ENCODE measurements around the gene CXCL10.
"Not testable (repeated sequence)": the region's sequence is repeated elsewhere in the genome, so short reads cannot be mapped to it uniquely, and the experiment has no call there.

Gene CXCL10

GRCh38 chr4:76049860-76050416, 26.6 kb upstream of the CXCL10 start:
- ATAC-seq (replicated peaks); H3K4me1 Mint-ChIP-seq (ENCODE audit: low read depth in 2 of 2); H3K9me3 Mint-ChIP-seq; DNase-seq; H3K36me3 Mint-ChIP-seq (ENCODE audit: insufficient read depth); H3K27ac Mint-ChIP-seq; H3K4me3 Mint-ChIP-seq: not testable (repeated sequence)
- H3K27me3 Mint-ChIP-seq = peaks cover 8 to 14% of the 10 kb centered on the region in 2 donors

DNA sequence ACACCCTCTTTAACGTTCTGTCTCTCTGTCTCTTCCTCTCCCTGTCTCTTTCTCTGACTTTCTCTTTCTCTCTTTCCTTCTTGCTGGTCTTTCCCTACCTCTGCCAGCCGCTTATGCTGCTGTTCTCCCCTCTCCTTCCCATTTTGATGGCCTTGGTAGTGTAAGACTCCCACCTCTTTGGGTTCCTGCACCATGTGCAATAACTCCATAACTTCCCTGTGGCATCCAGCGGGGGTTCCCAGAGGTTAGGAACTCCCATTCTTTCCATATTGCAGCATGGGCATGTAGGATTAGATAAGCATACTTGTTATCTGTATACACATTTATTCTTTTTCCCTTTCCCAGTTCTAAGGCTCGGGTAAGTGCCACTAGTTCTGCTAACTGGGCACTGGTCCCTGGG, 21.4 kb upstream of the CXCL10 start:
- H3K36me3 Mint-ChIP-seq (ENCODE audit: insufficient read depth); H3K4me1 Mint-ChIP-seq (ENCODE audit: low read depth in 2 of 2); H3K27ac Mint-ChIP-seq; DNase-seq; ATAC-seq (replicated peaks); H3K4me3 Mint-ChIP-seq; H3K9me3 Mint-ChIP-seq: not testable (repeated sequence)
- peaks cover 13 to 14% of the 10 kb centered on the region in 2 donors for H3K27me3 Mint-ChIP-seq

DNA sequence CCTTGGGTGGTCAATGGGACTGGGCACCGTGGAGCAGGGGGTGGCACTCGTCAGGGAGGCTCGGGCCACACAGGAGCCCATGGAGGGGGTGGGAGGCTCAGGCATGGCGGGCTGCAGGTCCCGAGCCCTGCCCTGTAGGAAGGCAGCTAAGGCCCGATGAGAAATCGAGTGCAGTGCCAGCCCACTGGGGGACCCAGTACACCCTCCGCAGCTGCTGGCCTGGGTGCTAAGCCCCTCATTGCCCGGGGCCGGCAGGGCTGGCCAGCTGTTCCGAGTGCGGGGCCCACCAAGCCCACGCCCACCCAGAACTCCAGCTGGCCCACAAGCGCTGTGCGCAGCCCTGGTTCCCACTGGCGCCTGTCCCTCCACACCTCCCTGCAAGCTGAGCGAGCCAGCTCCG, 20.0 kb upstream of the CXCL10 start:
- not testable (repeated sequence) for H3K4me3 Mint-ChIP-seq; H3K9me3 Mint-ChIP-seq; ATAC-seq (replicated peaks); DNase-seq; H3K27ac Mint-ChIP-seq; H3K36me3 Mint-ChIP-seq (ENCODE audit: insufficient read depth); H3K4me1 Mint-ChIP-seq (ENCODE audit: low read depth in 2 of 2)
- peaks cover 9 to 13% of the 10 kb centered on the region in 2 donors for H3K27me3 Mint-ChIP-seq

DNA sequence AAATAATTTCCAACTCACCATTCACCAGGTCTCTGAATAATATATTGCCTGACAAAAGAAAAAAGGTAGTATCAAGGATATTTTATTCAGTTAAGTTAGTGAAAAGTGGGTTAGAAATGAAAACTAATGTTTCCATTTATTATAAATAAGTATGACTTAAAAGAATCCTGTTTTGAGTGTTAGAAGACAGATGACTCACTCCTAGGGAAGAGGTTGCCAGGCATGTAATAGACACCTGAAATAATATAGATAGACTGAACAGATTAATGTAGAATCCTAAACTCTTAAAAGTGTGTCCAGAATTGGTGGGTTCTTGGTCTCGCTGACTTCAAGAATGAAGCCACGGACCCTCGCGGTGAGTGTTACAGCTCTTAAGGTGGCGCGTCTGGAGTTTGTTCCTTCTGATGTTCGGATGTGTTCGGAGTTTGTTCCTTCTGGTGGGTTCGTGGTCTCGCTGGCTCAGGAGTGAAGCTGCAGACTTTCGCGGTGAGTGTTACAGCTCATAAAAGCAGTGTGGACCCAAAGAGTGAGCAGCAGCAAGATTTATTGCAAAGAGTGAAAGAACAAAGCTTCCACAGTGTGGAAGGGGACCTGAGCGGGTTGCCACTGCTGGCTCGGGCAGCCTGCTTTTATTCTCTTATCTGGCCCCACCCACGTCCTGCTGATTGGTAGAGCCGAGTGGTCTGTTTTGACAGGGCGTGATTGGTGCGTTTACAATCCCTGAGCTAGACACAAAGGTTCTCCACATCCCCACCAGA, 19.1 kb upstream of the CXCL10 start:
- ATAC-seq (replicated peaks); H3K27ac Mint-ChIP-seq; DNase-seq; H3K4me1 Mint-ChIP-seq (ENCODE audit: low read depth in 2 of 2); H3K9me3 Mint-ChIP-seq; H3K36me3 Mint-ChIP-seq (ENCODE audit: insufficient read depth): not testable (repeated sequence)
- Mint-ChIP-seq H3K27me3 (peaks cover 0 to 13% of the 10 kb centered on the region in 2 donors), H3K4me3 (peak overlapping the region; percentile 61 to 63)

- no peak overlapping the region for H3K4me3 Mint-ChIP-seq
- H3K9me3 Mint-ChIP-seq = no peaks in the 10 kb centered on the region
- DNase-seq = no peak
- no peak overlapping the region for H3K27ac Mint-ChIP-seq
- H3K27me3 Mint-ChIP-seq = peaks cover under 1 to 6% of the 10 kb centered on the region in 2 donors
- ATAC-seq (replicated peaks) = no peak
- H3K4me1 Mint-ChIP-seq (ENCODE audit: low read depth in 2 of 2) = no peaks in the 10 kb centered on the region
- H3K36me3 Mint-ChIP-seq (ENCODE audit: insufficient read depth) = no peaks in the 10 kb centered on the region
These were observed 13.6 kb upstream of the CXCL10 start for GRCh38 chr4:76036855-76037254.

DNA sequence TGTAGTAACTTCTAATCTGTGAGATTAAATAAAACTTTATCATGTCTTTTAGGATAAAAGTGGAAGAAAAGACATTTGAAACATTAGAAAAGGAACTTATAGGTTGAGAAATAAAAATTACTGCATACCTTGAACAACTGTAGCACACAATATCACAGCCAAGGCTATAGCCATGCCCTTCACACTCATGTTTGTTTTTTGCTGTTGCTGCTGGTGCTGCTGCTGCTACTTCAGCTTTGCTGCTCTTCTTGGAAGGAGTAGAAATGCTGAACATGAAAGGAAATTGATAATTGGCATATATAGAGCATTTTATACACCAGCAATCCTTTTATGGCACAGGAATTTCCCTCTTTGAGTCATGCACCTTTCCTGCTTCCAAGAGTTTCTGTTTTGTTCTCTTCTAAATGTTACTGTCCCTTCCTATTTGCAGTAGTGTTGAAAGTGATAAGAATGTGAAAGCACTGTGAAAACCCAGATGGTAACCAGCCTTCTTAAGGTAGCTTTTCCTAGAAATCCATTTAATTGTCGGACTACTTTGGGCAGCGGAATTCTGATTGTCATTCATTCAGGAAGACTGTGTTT, 12.6 kb upstream of the CXCL10 start, which contains the start of gene CXCL11:
CXCL11 (minus strand) TSS at position 272 of the 582 bp plus-strand sequence; CDS start at position 189, 83 bp downstream.
- Mint-ChIP-seq H3K4me3 (no peak within 1 kb of the TSS), H3K36me3 (ENCODE audit: insufficient read depth) (no peaks in the 10 kb centered on the region), H3K4me1 (ENCODE audit: low read depth in 2 of 2) (no peaks in the 10 kb centered on the region), H3K9me3 (no peaks in the 10 kb centered on the region), H3K27me3 (peaks cover 4 to 7% of the 10 kb centered on the region in 2 donors), H3K27ac (no peak within 1 kb of the TSS)
- no peak for ATAC-seq (replicated peaks)
- no peak for DNase-seq

GRCh38 chr4:76035141-76035540, 11.8 kb upstream of the CXCL10 start:
- ATAC-seq (replicated peaks) (no peak), DNase-seq (no peak)
- Mint-ChIP-seq H3K27ac (no peak overlapping the region), H3K27me3 (peaks cover 7% of the 10 kb centered on the region in 2 donors), H3K36me3 (ENCODE audit: insufficient read depth) (no peaks in the 10 kb centered on the region), H3K4me3 (no peak overlapping the region), H3K9me3 (no peaks in the 10 kb centered on the region), H3K4me1 (ENCODE audit: low read depth in 2 of 2) (no peaks in the 10 kb centered on the region)

DNA sequence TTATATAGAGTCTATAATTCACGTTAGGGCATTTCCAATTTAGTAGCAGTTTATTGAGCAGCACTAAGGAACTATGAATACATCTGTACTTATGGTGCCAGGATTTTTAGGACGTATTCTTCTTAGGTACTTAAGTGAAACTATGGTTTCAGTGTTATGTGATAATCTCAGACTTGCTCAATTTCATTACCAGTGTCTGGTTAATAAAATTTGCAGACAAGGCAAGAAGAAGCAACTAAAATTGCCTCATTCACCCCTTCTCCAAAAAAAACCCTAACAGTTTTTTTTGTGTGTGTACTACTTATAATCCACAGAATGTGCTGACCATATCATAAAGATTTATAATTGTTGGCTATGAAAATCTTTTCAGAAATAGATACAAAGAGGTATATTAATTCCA, 6.0 kb upstream of the CXCL10 start:
- Mint-ChIP-seq H3K9me3 (no peaks in the 10 kb centered on the region), H3K4me1 (ENCODE audit: low read depth in 2 of 2) (peaks cover 0 to 1% of the 10 kb centered on the region in 2 donors), H3K27ac (no peak overlapping the region), H3K27me3 (peaks cover 13 to 25% of the 10 kb centered on the region in 2 donors), H3K4me3 (no peak overlapping the region), H3K36me3 (ENCODE audit: insufficient read depth) (no peaks in the 10 kb centered on the region)
- no peak for ATAC-seq (replicated peaks)
- no peak for DNase-seq

GRCh38 chr4:76028350-76028765, 5.1 kb upstream of the CXCL10 start:
- DNase-seq (no peak), ATAC-seq (replicated peaks) (no peak)
- H3K27me3 Mint-ChIP-seq = peaks cover 19 to 25% of the 10 kb centered on the region in 2 donors
- H3K9me3 Mint-ChIP-seq = no peaks in the 10 kb centered on the region
- H3K4me1 Mint-ChIP-seq (ENCODE audit: low read depth in 2 of 2) = peaks cover 0 to 3% of the 10 kb centered on the region in 2 donors
- peak overlapping the region in 1 of 2 donors; percentile 14 for H3K4me3 Mint-ChIP-seq
- no peaks in the 10 kb centered on the region for H3K36me3 Mint-ChIP-seq (ENCODE audit: insufficient read depth)
- no peak overlapping the region for H3K27ac Mint-ChIP-seq

- no peaks in the 10 kb centered on the region for H3K36me3 Mint-ChIP-seq (ENCODE audit: insufficient read depth)
- no peak overlapping the region for H3K4me3 Mint-ChIP-seq
- DNase-seq = no peak
- H3K27me3 Mint-ChIP-seq = peaks cover 13 to 16% of the 10 kb centered on the region in 2 donors
- ATAC-seq (replicated peaks) = no peak
- no peaks in the 10 kb centered on the region for H3K9me3 Mint-ChIP-seq
- H3K27ac Mint-ChIP-seq = no peak overlapping the region
- H3K4me1 Mint-ChIP-seq (ENCODE audit: low read depth in 2 of 2) = peaks cover 0 to 3% of the 10 kb centered on the region in 2 donors
These were observed 768 bp upstream of the CXCL10 start for GRCh38 chr4:76024065-76024464.

DNA sequence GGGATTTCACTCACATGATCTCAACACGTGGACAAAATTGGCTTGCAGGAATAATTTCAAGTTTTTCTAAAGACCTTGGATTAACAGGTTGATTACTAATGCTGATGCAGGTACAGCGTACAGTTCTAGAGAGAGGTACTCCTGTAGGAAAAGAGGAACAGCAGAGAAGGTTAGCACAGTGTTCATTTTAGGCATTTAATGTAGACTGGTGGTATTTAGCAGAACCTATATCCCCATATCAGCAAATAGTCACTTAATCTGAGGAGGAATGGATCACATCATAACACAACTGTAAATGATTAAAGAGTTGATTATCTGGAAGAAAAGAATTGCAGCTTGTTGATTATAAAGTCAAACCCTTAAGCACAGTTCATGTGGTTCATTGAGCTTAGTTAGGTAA, 620 bp downstream of the CXCL10 start:
- peaks cover 2% of the 10 kb centered on the region for H3K36me3 Mint-ChIP-seq (ENCODE audit: insufficient read depth)
- ATAC-seq (replicated peaks) (no peak), DNase-seq (no peak)
- no peaks in the 10 kb centered on the region for H3K9me3 Mint-ChIP-seq
- peaks cover 11 to 13% of the 10 kb centered on the region in 2 donors for H3K27me3 Mint-ChIP-seq
- peaks cover 0 to 2% of the 10 kb centered on the region in 2 donors for H3K4me1 Mint-ChIP-seq (ENCODE audit: low read depth in 2 of 2)
- H3K27ac Mint-ChIP-seq = no peak overlapping the region
- H3K4me3 Mint-ChIP-seq = no peak overlapping the region

- ATAC-seq (replicated peaks) (no peak), DNase-seq (no peak)
- Mint-ChIP-seq H3K4me3 (no peak overlapping the region), H3K27ac (no peak overlapping the region), H3K36me3 (ENCODE audit: insufficient read depth) (peaks cover 3% of the 10 kb centered on the region), H3K4me1 (ENCODE audit: low read depth in 2 of 2) (peaks cover 0 to 2% of the 10 kb centered on the region in 2 donors), H3K27me3 (peaks cover 10 to 13% of the 10 kb centered on the region in 2 donors), H3K9me3 (no peaks in the 10 kb centered on the region)
These were observed 1.3 kb downstream of the CXCL10 start for GRCh38 chr4:76022031-76022430.

DNA sequence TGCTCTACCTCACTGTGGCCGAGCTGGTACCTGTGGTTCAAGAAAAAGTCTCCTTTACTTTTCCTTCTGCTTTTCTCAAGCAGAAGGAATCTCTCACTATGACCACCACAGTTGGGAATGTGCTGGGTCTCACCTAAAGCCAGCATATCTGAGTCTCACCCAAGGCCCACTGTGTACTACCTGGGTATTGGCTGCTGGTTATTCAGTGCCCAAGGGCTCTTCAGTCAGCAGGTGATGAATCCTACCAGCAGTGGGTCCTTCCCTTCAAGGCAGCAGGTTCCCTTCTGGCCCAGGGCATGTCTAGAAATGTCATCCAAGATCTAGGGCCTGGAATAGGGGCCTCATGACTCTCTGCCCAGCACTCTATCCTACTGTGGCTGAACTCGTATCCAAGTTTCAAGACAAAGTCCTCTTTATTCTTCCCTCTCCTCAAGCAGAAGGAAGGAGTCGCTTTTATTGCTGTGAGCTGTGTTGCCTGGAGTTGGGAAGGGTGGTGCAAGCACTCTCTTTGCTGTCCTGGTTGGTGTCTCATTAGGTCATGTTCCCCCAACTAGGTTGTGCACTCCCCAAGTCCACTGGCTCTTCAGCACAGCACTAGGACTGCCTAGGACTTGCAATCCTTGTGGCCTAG, 6.1 kb downstream of the CXCL10 start:
- DNase-seq (no peak), ATAC-seq (replicated peaks) (no peak)
- H3K4me3 Mint-ChIP-seq = no peak overlapping the region
- H3K4me1 Mint-ChIP-seq (ENCODE audit: low read depth in 2 of 2) = no peaks in the 10 kb centered on the region
- H3K9me3 Mint-ChIP-seq = no peaks in the 10 kb centered on the region
- no peaks in the 10 kb centered on the region for H3K27me3 Mint-ChIP-seq
- peaks cover 3% of the 10 kb centered on the region for H3K36me3 Mint-ChIP-seq (ENCODE audit: insufficient read depth)
- no peak overlapping the region for H3K27ac Mint-ChIP-seq
